ENCODE data around the gene TRAPPC10. TPM values are rescaled to one million over a fixed set of nuclear protein-coding genes. Genes with fewer than 3 reads are reported as not detected.
"Not testable (repeated sequence)": the region's sequence is repeated elsewhere in the genome, so short reads cannot be mapped to it uniquely, and the experiment has no call there.

Gene TRAPPC10
- polyA plus RNA-seq, 3 donors: 5.1 to 15.7 (median 10.9) TPM

DNA sequence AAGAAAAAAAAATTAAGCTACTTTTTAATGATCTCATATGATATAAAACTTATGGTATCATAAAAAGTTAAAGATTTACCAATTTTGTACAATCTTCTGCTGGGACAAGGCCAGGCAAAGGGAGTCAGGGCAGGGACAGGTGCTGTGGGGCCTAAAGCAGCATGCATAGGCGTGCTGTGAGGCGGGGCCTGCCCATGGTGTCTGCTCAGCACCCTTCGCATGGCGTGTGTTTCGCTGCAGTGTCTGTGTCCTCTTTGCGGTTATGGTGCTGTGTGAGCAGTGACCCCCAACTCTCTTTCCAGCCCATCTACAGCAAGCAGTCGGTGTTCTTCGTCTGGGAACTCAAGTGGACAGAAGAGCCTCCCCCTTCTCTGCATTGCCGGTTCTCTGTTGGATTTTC lies 81.7 kb downstream of the TRAPPC10 start:
- WGBS, 3 donors: 84 to 92% (median 92%) methylated on average over 9 of the region's 9 CpGs

GRCh38 chr21:44094832-44095231 lies 82.7 kb downstream of the TRAPPC10 start:
- WGBS, 3 donors: 41 to 85% (median 82%) methylated on average over 1 of the region's 1 CpG
- no peak overlapping the region for H3K27ac ChIP-seq (ENCODE audit: low read depth, low read length)

More for the DNA sequence above, 81.7 kb downstream of the TRAPPC10 start:
- no peak overlapping the region for H3K27ac ChIP-seq (ENCODE audit: low read depth, low read length)

DNA sequence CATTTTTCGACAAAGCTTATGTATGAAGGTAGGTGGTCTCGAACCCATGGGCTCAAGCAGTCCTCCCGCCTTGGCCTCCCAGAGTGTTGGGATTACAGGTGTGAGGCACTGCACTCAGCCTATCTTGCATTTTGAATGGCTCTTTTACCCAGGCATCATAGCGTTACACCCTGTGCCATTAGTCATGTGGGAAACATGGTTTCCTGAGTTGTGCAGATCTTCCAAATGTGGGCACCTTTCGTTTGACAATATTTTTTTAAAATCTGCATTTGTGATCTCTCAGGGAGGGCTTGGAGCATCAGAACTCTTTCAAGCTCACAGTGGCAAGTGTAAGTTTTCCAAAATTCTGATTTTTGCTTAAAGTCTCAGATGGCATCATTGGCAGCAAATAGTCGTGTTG lies 86.4 kb downstream of the TRAPPC10 start:
- H3K27ac ChIP-seq (ENCODE audit: low read depth, low read length): not testable (repeated sequence)
- whole genome bisulfite sequencing, 3 donors: no CpG with 5 or more reads among the region's 6 CpGs

DNA sequence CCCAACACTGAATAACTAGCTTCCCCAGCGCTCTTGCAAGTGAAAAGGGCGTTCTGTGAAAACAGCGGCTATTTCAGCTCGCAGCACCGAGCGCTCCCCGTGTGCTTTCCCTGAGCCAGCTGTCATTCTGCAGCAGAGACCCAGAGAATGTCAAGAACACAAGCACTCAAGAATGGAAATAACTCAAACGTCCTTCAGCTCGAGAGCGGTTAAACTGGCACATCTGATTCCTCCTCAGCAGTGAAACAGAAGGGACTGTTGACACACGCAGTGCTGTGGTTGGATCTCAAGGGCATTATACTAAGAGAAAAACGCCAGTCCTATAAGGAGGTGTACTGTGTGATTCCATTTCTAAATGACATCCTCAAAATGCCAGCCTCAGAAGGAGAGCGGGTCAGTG lies 86.9 kb downstream of the TRAPPC10 start:
- not testable (repeated sequence) for H3K27ac ChIP-seq (ENCODE audit: low read depth, low read length)
- no CpG with 5 or more reads among the region's 13 CpGs for WGBS, 3 donors

DNA sequence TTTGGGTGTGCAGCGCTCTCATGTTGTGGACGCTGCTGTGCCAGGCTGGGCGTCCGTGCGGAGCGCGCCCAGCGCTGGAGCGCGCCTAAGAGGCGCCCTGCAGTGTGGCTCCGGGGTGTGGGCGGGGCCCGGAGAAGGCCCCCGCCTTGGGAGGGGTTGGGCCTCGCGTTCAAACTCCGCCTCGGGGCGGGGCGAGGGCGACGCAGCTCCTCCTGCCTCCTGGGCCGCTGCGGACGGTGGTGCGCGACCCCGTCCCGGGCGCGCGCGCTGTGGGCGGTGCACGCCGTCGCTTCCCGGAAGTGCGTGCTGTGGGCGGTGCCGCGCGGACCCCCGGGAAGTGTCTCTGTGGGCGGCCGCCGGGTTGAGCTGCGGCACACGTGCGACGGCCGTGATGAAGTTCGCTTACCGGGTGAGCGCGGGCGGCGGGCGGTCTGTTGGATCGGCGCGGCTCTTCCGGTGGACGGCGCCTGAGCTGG lies 95.0 kb downstream of the TRAPPC10 start, which contains the start of gene PWP2:
Gene PWP2, plus strand, starts transcription at position 374 of the 476 bp plus-strand sequence. Its CDS starts 18 bp downstream, at position 392.
- not testable (repeated sequence) for H3K27ac ChIP-seq (ENCODE audit: low read depth, low read length)
- WGBS, 3 donors: 0% methylated on average over 6 to 12 of the region's 66 CpGs; no CpG with 5 or more reads in 1 of the 3 donors

GRCh38 chr21:44107589-44107988 lies 95.5 kb downstream of the TRAPPC10 start:
- H3K27ac ChIP-seq (ENCODE audit: low read depth, low read length): not testable (repeated sequence)
- no CpG with 5 or more reads among the region's 31 CpGs for WGBS, 3 donors

DNA sequence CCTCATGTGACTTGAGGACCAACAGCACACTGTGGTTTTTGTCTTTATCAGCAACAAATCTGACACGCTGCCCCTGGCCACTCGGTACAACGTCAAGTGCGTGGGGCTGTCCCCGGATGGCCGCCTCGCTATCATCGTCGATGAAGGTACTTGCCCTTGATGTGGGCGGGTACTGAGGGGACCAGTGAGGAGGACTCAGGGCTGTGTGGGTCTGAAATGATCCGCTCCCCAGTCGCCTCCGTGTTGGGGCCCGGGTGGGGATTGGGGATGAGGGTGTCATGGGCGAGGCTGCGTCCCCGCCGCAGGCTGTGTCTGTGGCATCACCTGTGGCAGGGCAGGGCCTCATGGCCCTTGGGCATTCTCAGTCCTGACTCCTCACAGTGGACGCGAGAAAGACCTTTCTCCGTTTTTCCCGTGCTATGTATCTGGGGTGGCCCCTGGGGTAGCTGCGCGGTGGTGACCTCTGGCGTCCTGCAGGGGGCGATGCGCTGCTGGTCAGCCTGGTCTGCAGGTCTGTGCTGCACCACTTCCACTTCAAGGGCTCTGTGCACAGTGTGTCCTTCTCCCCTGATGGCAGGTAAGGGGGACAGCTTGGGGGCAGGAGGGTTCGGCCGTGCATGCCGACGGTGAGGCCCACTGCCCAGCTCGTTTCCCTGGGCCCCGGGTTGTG lies 101.7 kb downstream of the TRAPPC10 start:
- no CpG with 5 or more reads among the region's 33 CpGs for WGBS, 3 donors
- H3K27ac ChIP-seq (ENCODE audit: low read depth, low read length): not testable (repeated sequence)

DNA sequence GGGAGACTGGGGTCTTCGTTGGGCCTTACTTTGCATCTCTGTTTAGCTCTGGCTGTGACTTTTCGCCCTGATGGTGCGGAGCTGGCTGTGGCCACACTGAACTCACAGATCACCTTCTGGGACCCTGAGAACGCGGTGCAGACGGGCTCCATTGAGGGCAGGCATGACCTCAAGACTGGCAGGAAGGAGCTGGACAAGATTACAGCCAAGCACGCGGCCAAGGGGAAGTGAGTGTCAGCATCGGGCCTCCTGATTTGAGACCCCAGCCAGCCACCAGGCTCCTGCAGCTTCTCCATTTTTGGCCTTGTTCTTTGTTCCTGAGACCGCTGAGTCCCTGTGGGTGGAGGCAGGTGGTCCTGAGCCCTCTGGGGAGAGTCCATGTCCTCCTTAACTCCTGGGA lies 110.0 kb downstream of the TRAPPC10 start:
- H3K27ac ChIP-seq (ENCODE audit: low read depth, low read length): not testable (repeated sequence)
- WGBS, 3 donors: no CpG with 5 or more reads among the region's 10 CpGs

- no CpG with 5 or more reads among the region's 19 CpGs for WGBS, 3 donors
- not testable (repeated sequence) for H3K27ac ChIP-seq (ENCODE audit: low read depth, low read length)
Measured at GRCh38 chr21:44127827-44128226, 115.7 kb downstream of the TRAPPC10 start.

DNA sequence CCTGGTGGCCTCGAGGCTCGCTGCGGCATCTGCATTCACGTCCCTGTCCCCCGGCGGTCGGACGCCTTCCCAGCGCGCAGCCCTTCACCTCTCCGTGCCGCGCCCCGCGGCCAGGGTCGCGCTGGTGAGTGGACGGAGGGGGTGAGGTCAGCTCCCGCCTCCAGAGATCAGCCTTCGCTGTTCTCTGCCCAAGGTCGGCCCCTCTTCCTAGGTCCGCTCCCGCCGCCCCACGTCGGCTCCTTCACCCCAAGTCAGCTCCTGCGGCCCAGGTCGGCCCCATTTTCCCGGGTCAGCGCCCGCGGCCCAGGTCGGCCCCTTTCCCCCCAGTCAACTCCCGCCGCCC lies 121.6 kb downstream of the TRAPPC10 start:
- H3K27ac ChIP-seq (ENCODE audit: low read depth, low read length): not testable (repeated sequence)
- WGBS, 3 donors: no CpG with 5 or more reads among the region's 35 CpGs

GRCh38 chr21:44134732-44135131 lies 122.6 kb downstream of the TRAPPC10 start:
- WGBS, 3 donors: no CpG with 5 or more reads among the region's 8 CpGs
- not testable (repeated sequence) for H3K27ac ChIP-seq (ENCODE audit: low read depth, low read length)

GRCh38 chr21:44138039-44138438 lies 125.9 kb downstream of the TRAPPC10 start:
- no CpG with 5 or more reads among the region's 15 CpGs for WGBS, 3 donors
- H3K27ac ChIP-seq (ENCODE audit: low read depth, low read length): not testable (repeated sequence)

GRCh38 chr21:44139787-44140551 lies 127.9 kb downstream of the TRAPPC10 start:
- not testable (repeated sequence) for H3K27ac ChIP-seq (ENCODE audit: low read depth, low read length)
- 49 to 94% (median 77%) methylated on average over 2 to 4 of the region's 30 CpGs for WGBS, 3 donors

- no CpG with 5 or more reads among the region's 18 CpGs for WGBS, 3 donors
- not testable (repeated sequence) for H3K27ac ChIP-seq (ENCODE audit: low read depth, low read length)
Measured at GRCh38 chr21:44140552-44140932, 128.4 kb downstream of the TRAPPC10 start.

- H3K27ac ChIP-seq (ENCODE audit: low read depth, low read length): not testable (repeated sequence)
- WGBS, 3 donors: 40% methylated on average over 2 of the region's 10 CpGs; no CpG with 5 or more reads in 2 of the 3 donors
Measured at GRCh38 chr21:44142470-44142869, 130.4 kb downstream of the TRAPPC10 start.

GRCh38 chr21:44143380-44143779 lies 131.3 kb downstream of the TRAPPC10 start:
- no CpG with 5 or more reads among the region's 17 CpGs for WGBS, 3 donors
- not testable (repeated sequence) for H3K27ac ChIP-seq (ENCODE audit: low read depth, low read length)

DNA sequence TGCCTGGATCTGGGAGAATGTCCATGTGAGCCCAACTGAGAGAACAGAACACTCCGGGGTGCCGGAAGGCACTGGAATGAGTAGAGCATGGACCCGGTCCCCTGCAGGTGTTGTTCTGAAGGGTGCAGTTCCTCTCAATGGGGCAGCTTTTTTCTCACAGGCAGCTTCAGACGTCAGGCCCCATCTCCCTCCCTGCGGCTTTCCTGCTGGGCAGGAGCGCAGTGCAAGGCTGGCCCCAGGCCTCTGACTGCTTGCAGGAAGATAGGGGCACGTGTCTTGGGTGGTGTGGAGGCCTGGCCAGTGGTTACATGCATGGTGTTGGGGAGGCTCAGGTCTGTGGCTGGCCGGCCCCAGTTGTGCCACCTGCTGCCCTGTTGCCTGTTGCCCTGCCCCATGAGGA lies 131.9 kb downstream of the TRAPPC10 start:
- 80% methylated on average over 2 of the region's 8 CpGs; no CpG with 5 or more reads in 2 of the 3 donors for WGBS, 3 donors
- H3K27ac ChIP-seq (ENCODE audit: low read depth, low read length): not testable (repeated sequence)

DNA sequence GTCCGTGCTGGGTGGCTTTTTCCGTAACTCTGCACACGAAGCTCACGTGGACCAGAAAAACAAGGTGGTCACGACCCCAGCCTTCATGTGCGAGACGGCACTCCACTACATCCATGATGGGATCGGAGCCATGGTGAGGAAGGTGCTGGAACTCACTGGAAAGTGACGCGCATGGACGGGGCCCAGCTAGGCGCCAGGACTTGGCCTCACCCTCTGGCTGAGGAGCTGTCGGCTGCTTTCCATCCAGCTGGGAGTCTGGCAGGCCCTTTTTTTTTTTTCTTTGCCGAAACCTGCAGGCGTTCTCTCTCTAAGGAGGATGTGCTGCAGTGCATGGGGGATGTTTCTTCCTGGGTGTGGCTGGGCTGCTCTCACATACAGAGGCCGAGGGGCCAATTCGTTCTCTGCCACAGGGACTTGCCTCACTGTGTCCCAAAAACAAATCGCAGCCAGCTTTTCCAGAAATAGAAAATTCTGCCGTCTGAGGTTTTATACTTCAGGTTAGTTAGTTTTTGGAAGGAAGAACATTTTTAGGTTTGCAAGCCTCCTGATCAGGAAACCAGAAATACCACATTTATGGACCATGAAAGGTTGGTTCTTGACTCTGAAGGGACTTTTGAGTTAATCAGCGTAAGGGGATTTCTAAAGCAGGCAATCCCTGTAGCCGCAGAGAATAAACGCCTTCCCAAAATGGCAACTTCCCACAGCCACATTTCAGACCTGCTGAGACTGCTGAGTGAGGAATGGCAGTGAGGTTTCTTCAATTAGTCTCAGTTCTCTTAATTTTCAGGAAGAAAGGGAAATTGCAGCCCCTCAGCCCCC lies 132.9 kb downstream of the TRAPPC10 start:
- not testable (repeated sequence) for H3K27ac ChIP-seq (ENCODE audit: low read depth, low read length)
- WGBS, 3 donors: no CpG with 5 or more reads among the region's 22 CpGs

- H3K27ac ChIP-seq (ENCODE audit: low read depth, low read length): not testable (repeated sequence)
- WGBS, 3 donors: 40% methylated on average over 2 of the region's 12 CpGs; no CpG with 5 or more reads in 2 of the 3 donors
Measured at GRCh38 chr21:44145616-44146015, 133.5 kb downstream of the TRAPPC10 start.

All from adipose tissue (tissue), 3 donors.